ENCODE data around the gene RIBC2. TPM values are rescaled to one million over a fixed set of nuclear protein-coding genes. Genes with fewer than 3 reads are reported as not detected.

Gene RIBC2
- total and polyA plus RNA-seq, 2 of the 13 experiments (the other 11 are each of a cell fraction or from before 2014, with no cell fraction given), result 0.55 TPM; not detected in 1

DNA sequence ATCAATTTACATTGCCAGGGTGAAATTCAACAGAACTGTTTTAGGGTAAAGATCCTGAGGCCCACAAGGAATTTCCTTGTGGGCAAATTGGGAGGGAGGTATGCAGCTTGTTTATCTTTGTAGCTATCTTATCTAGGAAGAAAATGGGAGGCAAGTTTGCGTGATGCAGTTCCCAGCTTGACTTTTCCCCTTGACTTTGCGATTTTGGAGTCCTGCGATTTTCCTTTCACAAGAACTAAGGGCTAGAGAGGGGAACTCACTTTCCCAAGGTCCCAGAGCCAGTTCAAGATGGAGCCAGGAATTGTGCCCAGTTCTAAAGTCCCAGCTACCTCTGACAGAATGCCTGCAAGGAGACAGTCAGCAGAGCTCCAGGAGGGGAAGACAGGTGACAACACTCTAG lies 30.7 kb downstream of the RIBC2 start (continued):
- TF ChIP-seq, protein P1, sequence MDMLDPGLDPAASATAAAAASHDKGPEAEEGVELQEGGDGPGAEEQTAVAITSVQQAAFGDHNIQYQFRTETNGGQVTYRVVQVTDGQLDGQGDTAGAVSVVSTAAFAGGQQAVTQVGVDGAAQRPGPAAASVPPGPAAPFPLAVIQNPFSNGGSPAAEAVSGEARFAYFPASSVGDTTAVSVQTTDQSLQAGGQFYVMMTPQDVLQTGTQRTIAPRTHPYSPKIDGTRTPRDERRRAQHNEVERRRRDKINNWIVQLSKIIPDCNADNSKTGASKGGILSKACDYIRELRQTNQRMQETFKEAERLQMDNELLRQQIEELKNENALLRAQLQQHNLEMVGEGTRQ (IDR thresholded peaks at IDR 0.05; ENCODE audit: low read depth, low read length), result no peak
- TF ChIP-seq, protein P1 (CRISPR knock-in tag; IDR thresholded peaks at IDR 0.05; ENCODE audit: borderline replicate concordance), result no peak

DNA sequence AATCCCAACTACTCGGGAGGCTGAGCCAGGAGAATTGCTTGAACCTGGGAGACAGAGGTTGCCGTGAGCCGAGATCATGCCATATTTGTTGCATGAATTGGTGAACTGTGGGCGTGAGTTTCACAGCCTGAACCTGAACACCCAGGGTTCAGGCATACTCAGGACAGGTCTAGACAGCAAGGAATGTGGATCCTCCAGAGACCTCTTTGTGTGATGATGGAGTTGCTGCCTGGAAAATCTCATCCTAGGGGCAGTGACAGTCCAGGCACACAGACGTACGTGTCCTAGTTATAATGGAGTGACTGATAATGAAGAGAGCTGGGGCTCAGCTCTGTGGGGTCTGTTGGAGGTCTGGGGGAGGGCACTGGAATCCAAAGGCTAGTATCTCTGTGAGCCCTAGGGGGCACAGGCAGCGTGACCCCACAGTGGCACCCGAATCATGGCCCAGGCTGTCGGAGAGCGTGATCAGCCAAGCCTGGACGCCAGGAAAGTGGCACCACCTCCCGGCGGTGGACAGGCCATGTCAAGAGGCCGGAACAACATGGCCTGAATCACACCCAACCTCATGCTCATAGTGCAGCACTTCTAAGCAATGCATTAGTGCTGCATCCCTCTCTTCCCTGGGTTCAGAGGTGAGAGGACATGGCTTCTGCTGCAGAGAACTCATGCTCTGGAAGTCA lies 31.7 kb downstream of the RIBC2 start:
- BruUV-seq (replicated peaks), result no TSS peak
- CTCF ChIA-PET (ENCODE audit: low intra/inter-chr PET ratio, low total read pairs), result no interaction called here
- Histone ChIP-seq H3K27ac (ENCODE audit: extremely low read length, insufficient read depth, low read length) (no peak overlapping the region), H2AFZ (ENCODE audit: low read length) (no peak overlapping the region), H3K4me3 (replicated peaks in 1 of 3; ENCODE audit: insufficient read depth in 1 of 3, low read depth in 2 of 3, low read length in 3 of 3) (no peak overlapping the region), H3K9me3 (ENCODE audit: low read length) (no peaks in the 10 kb centered on the region), H3K36me3 (replicated peaks in 1 of 2; ENCODE audit: control insufficient read depth in 1 of 2, insufficient read depth in 2 of 2, low read length in 2 of 2) (no peaks in the 10 kb centered on the region), H4K20me1 (ENCODE audit: insufficient read depth, low read length) (no peaks in the 10 kb centered on the region), H3K4me2 (ENCODE audit: low read depth, low read length) (no peak overlapping the region), H3K79me2 (ENCODE audit: insufficient read depth, low read length) (no peaks in the 10 kb centered on the region), H3K4me1 (ENCODE audit: insufficient read depth, low read length) (peaks cover 45% of the 10 kb centered on the region), H3K27me3 (ENCODE audit: control insufficient read depth in 1 of 2, insufficient read depth in 2 of 2, low read length in 2 of 2) (no peaks in the 10 kb centered on the region), H3K9ac (ENCODE audit: insufficient read depth, low read depth, low read length) (no peak overlapping the region)
- POLR2A ChIA-PET, result no interaction called here
- WGBS (ENCODE audit: low lambda C conversion rate), result 72% methylated on average over 13 of the region's 14 CpGs
- FAIRE-seq (no peak), DNase-seq (ENCODE audit: low spot score) (no peak), ATAC-seq (no peak)
- in situ Hi-C loops (cut with HindIII; ENCODE audit: extremely low pct_ligation_motif_present, low pct_unique_long_range_greater_than_20kb), result no loop called here
- intact Hi-C loops (cut with micrococcal nuclease; ENCODE audit: unreplicated experiment), result no loop called here
- no peak for TF ChIP-seq SNRNP70 (IDR thresholded peaks at IDR 0.05; ENCODE audit: low read depth, low read length)
- no peak for TF ChIP-seq TBL1XR1 (IDR thresholded peaks at IDR 0.05; ENCODE audit: borderline replicate concordance, low read length, partially characterized antibody)
- TF ChIP-seq, protein P2, sequence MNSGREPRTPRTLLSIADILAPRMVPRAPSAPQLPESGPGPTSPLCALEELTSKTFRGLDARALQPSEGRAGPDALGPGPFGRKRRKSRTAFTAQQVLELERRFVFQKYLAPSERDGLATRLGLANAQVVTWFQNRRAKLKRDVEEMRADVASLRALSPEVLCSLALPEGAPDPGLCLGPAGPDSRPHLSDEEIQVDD (CRISPR knock-in tag; IDR thresholded peaks at IDR 0.05; ENCODE audit: borderline replicate concordance), result no peak
- TF ChIP-seq DNMT1 (CRISPR knock-in tag; IDR thresholded peaks at IDR 0.05), result no peak
- TF ChIP-seq REL (CRISPR knock-in tag; conservative IDR thresholded peaks at IDR 0.05), result no peak
- TF ChIP-seq ZNF577 (CRISPR knock-in tag; IDR thresholded peaks at IDR 0.05; ENCODE audit: borderline replicate concordance, low read depth), result no peak
- no peak for TF ChIP-seq ZFP36L1 (CRISPR knock-in tag; IDR thresholded peaks at IDR 0.05)
- TF ChIP-seq GABPB1 (CRISPR knock-in tag; IDR thresholded peaks at IDR 0.05), result no peak
- TF ChIP-seq, protein P3, sequence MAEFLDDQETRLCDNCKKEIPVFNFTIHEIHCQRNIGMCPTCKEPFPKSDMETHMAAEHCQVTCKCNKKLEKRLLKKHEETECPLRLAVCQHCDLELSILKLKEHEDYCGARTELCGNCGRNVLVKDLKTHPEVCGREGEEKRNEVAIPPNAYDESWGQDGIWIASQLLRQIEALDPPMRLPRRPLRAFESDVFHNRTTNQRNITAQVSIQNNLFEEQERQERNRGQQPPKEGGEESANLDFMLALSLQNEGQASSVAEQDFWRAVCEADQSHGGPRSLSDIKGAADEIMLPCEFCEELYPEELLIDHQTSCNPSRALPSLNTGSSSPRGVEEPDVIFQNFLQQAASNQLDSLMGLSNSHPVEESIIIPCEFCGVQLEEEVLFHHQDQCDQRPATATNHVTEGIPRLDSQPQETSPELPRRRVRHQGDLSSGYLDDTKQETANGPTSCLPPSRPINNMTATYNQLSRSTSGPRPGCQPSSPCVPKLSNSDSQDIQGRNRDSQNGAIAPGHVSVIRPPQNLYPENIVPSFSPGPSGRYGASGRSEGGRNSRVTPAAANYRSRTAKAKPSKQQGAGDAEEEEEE (CRISPR knock-in tag; IDR thresholded peaks at IDR 0.05; ENCODE audit: borderline replicate concordance), result no peak
- TF ChIP-seq ZNF460 (CRISPR knock-in tag; IDR thresholded peaks at IDR 0.05; ENCODE audit: borderline replicate concordance), result no peak
- no peak for TF ChIP-seq ETV5 (CRISPR knock-in tag; IDR thresholded peaks at IDR 0.05; ENCODE audit: borderline replicate concordance)
- no peak for TF ChIP-seq ZNF792 (CRISPR knock-in tag; IDR thresholded peaks at IDR 0.05)
- no peak for TF ChIP-seq GABPA (IDR thresholded peaks at IDR 0.05; ENCODE audit: low read depth, low read length)
- TF ChIP-seq GABPA (CRISPR knock-in tag; IDR thresholded peaks at IDR 0.05; ENCODE audit: low read depth), result no peak
- TF ChIP-seq ZNF160 (CRISPR knock-in tag; IDR thresholded peaks at IDR 0.05), result no peak
- TF ChIP-seq SRSF4 (IDR thresholded peaks at IDR 0.05; ENCODE audit: low read depth, low read length, poor library complexity, severe bottlenecking), result no peak
- TF ChIP-seq GATA4 (IDR thresholded peaks at IDR 0.05; ENCODE audit: borderline replicate concordance, low read depth), result no peak

Data from HepG2 (cell line).